ENCODE data around the gene CIDEA. TPM values are rescaled to one million over a fixed set of nuclear protein-coding genes. Genes with fewer than 3 reads are reported as not detected.

The CIDEA gene
- total RNA-seq, 1 experiment from 2014 or later, result not detected

DNA sequence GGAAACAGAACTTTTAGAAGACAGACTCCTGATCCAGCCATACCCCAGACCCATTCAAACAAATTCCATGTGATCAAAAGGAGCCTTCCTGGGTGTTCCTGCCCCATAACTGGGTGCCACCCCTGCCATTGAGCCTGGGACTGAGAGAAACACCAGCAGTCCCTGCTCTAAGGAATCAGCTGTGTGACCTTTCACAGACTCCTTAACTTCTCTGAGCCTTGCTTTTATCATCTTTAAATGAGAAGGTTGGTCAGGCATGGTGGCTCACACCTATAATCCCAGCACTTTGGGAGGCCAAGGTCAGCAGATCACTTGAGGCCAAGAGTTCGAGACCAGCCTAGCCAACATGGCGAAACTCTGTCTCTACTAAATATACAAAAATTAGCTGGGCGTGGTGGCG lies 20.6 kb downstream of the CIDEA start:
- Histone ChIP-seq H4K8ac (replicated peaks; ENCODE audit: insufficient read length, low read depth, low read length) (no peak overlapping the region), H3K18ac (ENCODE audit: insufficient read length, low read depth, low read length) (no peak overlapping the region)

More for the DNA sequence above, 20.6 kb downstream of the CIDEA start:
- TF ChIP-seq, protein P1, sequence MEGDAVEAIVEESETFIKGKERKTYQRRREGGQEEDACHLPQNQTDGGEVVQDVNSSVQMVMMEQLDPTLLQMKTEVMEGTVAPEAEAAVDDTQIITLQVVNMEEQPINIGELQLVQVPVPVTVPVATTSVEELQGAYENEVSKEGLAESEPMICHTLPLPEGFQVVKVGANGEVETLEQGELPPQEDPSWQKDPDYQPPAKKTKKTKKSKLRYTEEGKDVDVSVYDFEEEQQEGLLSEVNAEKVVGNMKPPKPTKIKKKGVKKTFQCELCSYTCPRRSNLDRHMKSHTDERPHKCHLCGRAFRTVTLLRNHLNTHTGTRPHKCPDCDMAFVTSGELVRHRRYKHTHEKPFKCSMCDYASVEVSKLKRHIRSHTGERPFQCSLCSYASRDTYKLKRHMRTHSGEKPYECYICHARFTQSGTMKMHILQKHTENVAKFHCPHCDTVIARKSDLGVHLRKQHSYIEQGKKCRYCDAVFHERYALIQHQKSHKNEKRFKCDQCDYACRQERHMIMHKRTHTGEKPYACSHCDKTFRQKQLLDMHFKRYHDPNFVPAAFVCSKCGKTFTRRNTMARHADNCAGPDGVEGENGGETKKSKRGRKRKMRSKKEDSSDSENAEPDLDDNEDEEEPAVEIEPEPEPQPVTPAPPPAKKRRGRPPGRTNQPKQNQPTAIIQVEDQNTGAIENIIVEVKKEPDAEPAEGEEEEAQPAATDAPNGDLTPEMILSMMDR (conservative IDR thresholded peaks at IDR 0.05), result no peak
- no peak overlapping the region for H3K9ac ChIP-seq (ENCODE audit: extremely low read depth, insufficient read length, low read length)
- Mint-ChIP-seq H3K4me3 (no peak overlapping the region), H3K27ac (no peak overlapping the region), H3K27me3 (ENCODE audit: low read depth) (peaks cover 8% of the 10 kb centered on the region), H3K9me3 (no peaks in the 10 kb centered on the region), H3K4me1 (peaks cover 16 to 25% of the 10 kb centered on the region in 2 experiments), H3K36me3 (ENCODE audit: insufficient read depth in 1 of 3, low read depth in 3 of 3) (no peaks in the 10 kb centered on the region; a peak in 1 of 7 replicates)
- no peak overlapping the region for H2BK20ac ChIP-seq (ENCODE audit: low read depth, low read length, poor library complexity, severe bottlenecking)
- WGBS (ENCODE audit: extremely low coverage, insufficient read length, low lambda C conversion rate), result no CpG with 5 or more reads among the region's 4 CpGs
- H4K20me1 ChIP-seq (ENCODE audit: control insufficient read depth, insufficient read depth, insufficient read length), result no peaks in the 10 kb centered on the region
- no peak overlapping the region for H4K91ac ChIP-seq (ENCODE audit: insufficient read length, low read depth, low read length)
- no peak overlapping the region for H2BK15ac ChIP-seq (ENCODE audit: low read depth, low read length)
- H3K9me3 ChIP-seq (ENCODE audit: control insufficient read depth, low read depth, low read length), result no peaks in the 10 kb centered on the region
- H3K14ac ChIP-seq (ENCODE audit: insufficient read depth, low read length), result no peak overlapping the region
- H3K56ac ChIP-seq (ENCODE audit: insufficient read length, low read depth, low read length), result no peak overlapping the region
- no peak for DNase-seq
- no peak overlapping the region for H4K5ac ChIP-seq (ENCODE audit: insufficient read length, low read depth, low read length)
- no peak overlapping the region for H3K4ac ChIP-seq (ENCODE audit: low read depth, low read length)
- H3K4me1 ChIP-seq (ENCODE audit: insufficient read depth, low read length), result no peaks in the 10 kb centered on the region; the same call in 1 of the 2 replicates
- no peaks in the 10 kb centered on the region; the same call in 1 of the 2 replicates for H3K27me3 ChIP-seq (ENCODE audit: insufficient read depth, low read length)
- H2BK120ac ChIP-seq (ENCODE audit: low read depth, low read length, poor library complexity, severe bottlenecking), result no peak overlapping the region
- H2AFZ ChIP-seq (ENCODE audit: low read length), result no peak overlapping the region
- H3K27ac ChIP-seq (ENCODE audit: insufficient read length, low read depth, low read length), result no peak overlapping the region
- no peak overlapping the region for H3K23ac ChIP-seq (ENCODE audit: insufficient read length, low read depth, low read length)
- no peak overlapping the region for H2BK12ac ChIP-seq (ENCODE audit: insufficient read length, low read depth, low read length)
- H3K79me1 ChIP-seq (ENCODE audit: insufficient read depth, low read depth, low read length, poor library complexity, severe bottlenecking), result no peaks in the 10 kb centered on the region
- no peaks in the 10 kb centered on the region for H3K79me2 ChIP-seq (ENCODE audit: insufficient read depth, low read length)
- no peak overlapping the region for H2AK5ac ChIP-seq (ENCODE audit: insufficient read length, low read length)
- H3K4me2 ChIP-seq (ENCODE audit: insufficient read depth, insufficient read length, low read length), result no peak overlapping the region
- H3K23me2 ChIP-seq (ENCODE audit: insufficient read length, low read depth, low read length, poor library complexity, severe bottlenecking), result peaks cover 2% of the 10 kb centered on the region
- no peak overlapping the region for H2BK5ac ChIP-seq (ENCODE audit: insufficient read length, low read length)
- H3T11ph ChIP-seq (ENCODE audit: low read length), result no peak overlapping the region
